Mesenchymal stem cell (in vitro differentiated cells and primary cell): Measurements from ENCODE around the gene TBCD.

Experiments
- DNase-seq: peaks from one replicate; pipeline ENCODE4 v3.0.0-alpha.2; 2013
- H2AFZ ChIP-seq: one replicate; pipeline ENCODE4 v1.6.1; 2013; ENCODE audit warnings: low read depth, mild to moderate bottlenecking, control low read depth, inconsistent platforms, low read length, moderate library complexity
- H2AK5ac ChIP-seq: 2 replicates; pipeline ENCODE4 v1.6.1; 2013; ENCODE audit warnings: low read length, moderate library complexity, mild to moderate bottlenecking, inconsistent platforms; ENCODE audit not compliant: severe bottlenecking
- H2BK120ac ChIP-seq: one replicate; pipeline ENCODE4 v1.6.1; 2013; ENCODE audit warnings: low read depth, mild to moderate bottlenecking, inconsistent platforms, low read length, moderate library complexity
- H2BK12ac ChIP-seq, 2 experiments: one replicate each; pipeline ENCODE4 v1.6.1; 2013; ENCODE audit warnings: inconsistent platforms in 2 of 2, low read length in 2 of 2, mild to moderate bottlenecking in 2 of 2, moderate library complexity in 2 of 2, control low read depth in 1 of 2
- H2BK15ac ChIP-seq: one replicate; pipeline ENCODE4 v1.6.1; 2013; ENCODE audit warnings: mild to moderate bottlenecking, low read depth, inconsistent platforms; ENCODE audit not compliant: poor library complexity, severe bottlenecking
- H2BK5ac ChIP-seq: 2 replicates; pipeline ENCODE4 v1.6.1; 2013; ENCODE audit warnings: low read depth, mild to moderate bottlenecking, low read length, control low read depth, inconsistent platforms; ENCODE audit not compliant: poor library complexity, severe bottlenecking
- H3K14ac ChIP-seq, 2 experiments: one replicate each; pipeline ENCODE4 v1.6.1; 2013; ENCODE audit warnings: inconsistent platforms in 2 of 2, low read length in 2 of 2, control low read depth in 1 of 2, mild to moderate bottlenecking in 1 of 2, moderate library complexity in 1 of 2
- H3K18ac ChIP-seq, 2 experiments: one replicate each; pipeline ENCODE4 v1.6.1; 2013; ENCODE audit warnings: inconsistent platforms in 2 of 2, low read length in 2 of 2, control low read depth in 1 of 2, low read depth in 1 of 2, mild to moderate bottlenecking in 1 of 2
- H3K23ac ChIP-seq, 2 experiments: one replicate each; pipeline ENCODE4 v1.6.1; 2013; ENCODE audit warnings: inconsistent platforms in 2 of 2, low read length in 2 of 2, mild to moderate bottlenecking in 2 of 2, moderate library complexity in 2 of 2, control low read depth in 1 of 2
- H3K27ac ChIP-seq: 2 replicates; pipeline ENCODE4 v1.5.1; 2013; ENCODE audit warnings: mild to moderate bottlenecking, moderate library complexity, low read length, control low read depth, inconsistent platforms; ENCODE audit not compliant: poor library complexity, severe bottlenecking
- H3K27me3 ChIP-seq, 2 experiments: 2 replicates each; pipeline versions ENCODE4 v1.6.1 to v1.7.0; 2013; ENCODE audit warnings: low read length in 2 of 2, mild to moderate bottlenecking in 2 of 2, moderate library complexity in 2 of 2, control low read depth in 1 of 2, inconsistent platforms in 1 of 2; ENCODE audit not compliant: control insufficient read depth in 1 of 2, insufficient read depth in 1 of 2
- H3K36me3 ChIP-seq, 2 experiments: 2 replicates each; pipeline versions ENCODE4 v1.6.1 to v1.7.0; 2013; ENCODE audit warnings: low read length in 2 of 2, control low read depth in 1 of 2, inconsistent platforms in 1 of 2, low read depth in 1 of 2, mild to moderate bottlenecking in 1 of 2; ENCODE audit not compliant: insufficient read depth in 2 of 2, control insufficient read depth in 1 of 2
- H3K4ac ChIP-seq, 2 experiments: one replicate each; pipeline ENCODE4 v1.6.1; 2013; ENCODE audit warnings: inconsistent platforms in 2 of 2, low read length in 2 of 2, mild to moderate bottlenecking in 2 of 2, moderate library complexity in 2 of 2, control low read depth in 1 of 2, low read depth in 1 of 2
- H3K4me1 ChIP-seq: 2 replicates; pipeline ENCODE4 v1.6.1; 2013; ENCODE audit warnings: low read depth, low read length, control low read depth; ENCODE audit not compliant: control insufficient read depth, insufficient read depth
- H3K4me2 ChIP-seq: 2 replicates; pipeline ENCODE4 v1.6.1; 2013; ENCODE audit warnings: low read length, mild to moderate bottlenecking, inconsistent platforms; ENCODE audit not compliant: poor library complexity, severe bottlenecking
- H3K4me3 ChIP-seq, 2 experiments: 2 replicates each; pipeline versions ENCODE4 v1.5.1 to v1.7.0; 2013; ENCODE audit warnings: low read length in 2 of 2, mild to moderate bottlenecking in 2 of 2, control low read depth in 1 of 2, low read depth in 1 of 2; ENCODE audit not compliant: insufficient read depth in 1 of 2
- H3K79me1 ChIP-seq: replicated peaks from 2 replicates; pipeline ENCODE4 v1.6.1; 2013; ENCODE audit warnings: mild to moderate bottlenecking, control low read depth, low read length, inconsistent platforms; ENCODE audit not compliant: poor library complexity, severe bottlenecking
- H3K9ac ChIP-seq: 2 replicates; pipeline ENCODE4 v1.7.0; 2013; ENCODE audit warnings: mild to moderate bottlenecking, low read length, moderate library complexity
- H3K9me3 ChIP-seq: 2 replicates; pipeline ENCODE4 v1.7.0; 2013; ENCODE audit warnings: mild to moderate bottlenecking, low read length; ENCODE audit not compliant: control insufficient read depth
- H4K8ac ChIP-seq: one replicate; pipeline ENCODE4 v1.6.1; 2013; ENCODE audit warnings: inconsistent platforms, mild to moderate bottlenecking, low read length, moderate library complexity
- H4K91ac ChIP-seq: one replicate; pipeline ENCODE4 v1.6.1; 2013; ENCODE audit warnings: mild to moderate bottlenecking, low read length, inconsistent platforms
- WGBS: methylation state at CpG from one replicate; pipeline ENCODE4 v1.1.7; 2013; ENCODE audit warnings: mixed read lengths; 5-methylcytosine and 5-hydroxymethylcytosine counted together

TBCD gene

GRCh38 chr17:82799591-82799990, 47.7 kb downstream of the TBCD start:
- H2BK5ac ChIP-seq = no peak overlapping the region
- H2BK120ac ChIP-seq = no peak overlapping the region
- no peak overlapping the region for H2BK15ac ChIP-seq
- H3K4me2 ChIP-seq = no peak overlapping the region
- no peak overlapping the region for H4K8ac ChIP-seq
- 98% methylated on average over 16 of the region's 16 CpGs for WGBS
- no peak overlapping the region for H2AFZ ChIP-seq
- H3K9me3 ChIP-seq = no peaks in the 10 kb centered on the region
- no peak overlapping the region for H3K14ac ChIP-seq
- no peak overlapping the region for H3K18ac ChIP-seq
- H3K23ac ChIP-seq = no peak overlapping the region
- H4K91ac ChIP-seq = peak overlapping the region; percentile 14
- peaks cover 20% of the 10 kb centered on the region for H3K79me1 ChIP-seq
- no peak overlapping the region for H2AK5ac ChIP-seq
- no peak overlapping the region for H3K27ac ChIP-seq
- H3K9ac ChIP-seq = no peak overlapping the region
- peaks cover 18 to 35% of the 10 kb centered on the region in 2 experiments for H3K36me3 ChIP-seq
- no peak overlapping the region for H3K4ac ChIP-seq
- H3K4me1 ChIP-seq = peaks cover 7% of the 10 kb centered on the region
- H3K27me3 ChIP-seq = no peaks in the 10 kb centered on the region
- no peak for DNase-seq
- H3K4me3 ChIP-seq = no peak overlapping the region
- H2BK12ac ChIP-seq = no peak overlapping the region

GRCh38 chr17:82800885-82801284, 49.0 kb downstream of the TBCD start:
- no peak overlapping the region for H3K23ac ChIP-seq
- WGBS = 98% methylated on average over 15 of the region's 15 CpGs

GRCh38 chr17:82801377-82801970, 49.6 kb downstream of the TBCD start:
- DNase-seq = no peak
- no peak overlapping the region for H2BK12ac ChIP-seq
- H2AK5ac ChIP-seq = no peak overlapping the region
- H4K8ac ChIP-seq = no peak overlapping the region
- H2BK15ac ChIP-seq = no peak overlapping the region
- no peak overlapping the region for H3K4me2 ChIP-seq
- H2BK120ac ChIP-seq = no peak overlapping the region
- H4K91ac ChIP-seq = no peak overlapping the region
- H3K79me1 ChIP-seq = peaks cover 15% of the 10 kb centered on the region
- no peak overlapping the region for H3K18ac ChIP-seq
- H3K4me1 ChIP-seq = peaks cover 7% of the 10 kb centered on the region
- H3K4me3 ChIP-seq = no peak overlapping the region
- H3K14ac ChIP-seq = no peak overlapping the region
- 94% methylated on average over 62 of the region's 63 CpGs for WGBS
- H3K9me3 ChIP-seq = no peaks in the 10 kb centered on the region
- no peak overlapping the region for H2AFZ ChIP-seq
- H3K27ac ChIP-seq = no peak overlapping the region
- H3K23ac ChIP-seq = no peak overlapping the region
- peaks cover 18 to 44% of the 10 kb centered on the region in 2 experiments for H3K36me3 ChIP-seq
- no peak overlapping the region for H3K4ac ChIP-seq
- H2BK5ac ChIP-seq = no peak overlapping the region
- H3K9ac ChIP-seq = no peak overlapping the region
- H3K27me3 ChIP-seq = no peaks in the 10 kb centered on the region

More at GRCh38 chr17:82800885-82801284, 49.0 kb downstream of the TBCD start:
- no peak overlapping the region for H3K18ac ChIP-seq
- no peak overlapping the region for H3K4ac ChIP-seq
- no peak overlapping the region for H2BK5ac ChIP-seq
- H3K9me3 ChIP-seq = no peaks in the 10 kb centered on the region
- H2AK5ac ChIP-seq = no peak overlapping the region
- no peak overlapping the region for H3K14ac ChIP-seq
- no peak overlapping the region for H2BK12ac ChIP-seq
- H3K4me2 ChIP-seq = no peak overlapping the region
- no peak overlapping the region for H2BK120ac ChIP-seq
- H3K4me1 ChIP-seq = peaks cover 7% of the 10 kb centered on the region
- H3K4me3 ChIP-seq = no peak overlapping the region
- H3K79me1 ChIP-seq = peaks cover 17% of the 10 kb centered on the region
- H2BK15ac ChIP-seq = no peak overlapping the region
- no peak for DNase-seq
- H3K36me3 ChIP-seq = peaks cover 18 to 40% of the 10 kb centered on the region in 2 experiments
- no peak overlapping the region for H3K27ac ChIP-seq
- no peak overlapping the region for H2AFZ ChIP-seq
- no peak overlapping the region for H4K91ac ChIP-seq
- no peaks in the 10 kb centered on the region for H3K27me3 ChIP-seq
- H4K8ac ChIP-seq = no peak overlapping the region
- no peak overlapping the region for H3K9ac ChIP-seq

- Histone ChIP-seq H2BK12ac (no peak overlapping the region), H2BK120ac (no peak overlapping the region), H4K91ac (no peak overlapping the region), H3K4ac (no peak overlapping the region), H4K8ac (no peak overlapping the region), H3K79me1 (peaks cover 12% of the 10 kb centered on the region), H3K27ac (no peak overlapping the region), H3K9me3 (no peaks in the 10 kb centered on the region), H3K23ac (no peak overlapping the region), H3K9ac (peak overlapping the region; percentile 75), H2BK15ac (no peak overlapping the region), H3K27me3 (no peaks in the 10 kb centered on the region), H3K36me3 (peaks cover 22 to 48% of the 10 kb centered on the region in 2 experiments), H2BK5ac (no peak overlapping the region), H3K4me2 (no peak overlapping the region), H2AFZ (no peak overlapping the region), H3K14ac (no peak overlapping the region), H3K4me1 (peaks cover 7% of the 10 kb centered on the region), H2AK5ac (no peak overlapping the region), H3K18ac (no peak overlapping the region), H3K4me3 (peak overlapping the region in 1 of 2 experiments; percentile 65)
- 81% methylated on average over 16 of the region's 17 CpGs for WGBS
- DNase-seq = peak; percentile 70
Measured at GRCh38 chr17:82802075-82802780, 50.4 kb downstream of the TBCD start.
